Vagina (tissue), 2 donors: ENCODE data around the gene TXN2.

ENCODE experiments used
- POLR2A ChIP-seq, 2 donors: fragments of 450-650 bp; IDR thresholded peaks; one replicate each; pipeline ENCODE4 v1.6.1; 2017; ENCODE audit warnings: antibody characterized with exemption in 2 of 2, mild to moderate bottlenecking in 2 of 2, moderate library complexity in 2 of 2
- TF ChIP-seq, protein P1 (sequence below), 3 experiments: fragments of 450-650 bp in 2 of 3; fragments of 200-600 bp in 1 of 3; sonication (generic) in 1 of 3; IDR thresholded peaks; one replicate each; pipeline ENCODE4 v1.5.1; 2017 to 2019; ENCODE audit warnings: antibody characterized with exemption in 3 of 3, mild to moderate bottlenecking in 2 of 3, moderate library complexity in 2 of 3

DNA sequence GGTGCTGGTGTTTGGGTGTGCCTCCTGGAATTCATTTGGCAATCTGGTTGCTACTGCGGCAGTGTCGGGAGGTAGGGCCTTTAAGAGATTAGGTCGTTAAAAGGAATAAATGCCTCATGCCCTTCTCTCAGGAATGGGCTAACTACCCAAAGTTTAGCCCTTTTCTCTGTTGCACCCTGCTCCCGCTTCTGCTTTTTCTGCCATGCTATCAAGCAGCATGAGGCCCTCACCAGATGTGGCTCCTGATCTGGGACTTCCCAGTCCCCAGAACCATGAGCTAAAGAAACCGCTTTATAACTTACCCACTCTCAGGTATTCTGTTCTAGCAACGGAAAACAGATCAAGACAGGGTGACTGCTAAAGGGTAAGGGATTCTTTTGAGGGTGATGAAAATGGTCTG, 41.2 kb upstream of the TXN2 start:
- TF ChIP-seq, protein P1, sequence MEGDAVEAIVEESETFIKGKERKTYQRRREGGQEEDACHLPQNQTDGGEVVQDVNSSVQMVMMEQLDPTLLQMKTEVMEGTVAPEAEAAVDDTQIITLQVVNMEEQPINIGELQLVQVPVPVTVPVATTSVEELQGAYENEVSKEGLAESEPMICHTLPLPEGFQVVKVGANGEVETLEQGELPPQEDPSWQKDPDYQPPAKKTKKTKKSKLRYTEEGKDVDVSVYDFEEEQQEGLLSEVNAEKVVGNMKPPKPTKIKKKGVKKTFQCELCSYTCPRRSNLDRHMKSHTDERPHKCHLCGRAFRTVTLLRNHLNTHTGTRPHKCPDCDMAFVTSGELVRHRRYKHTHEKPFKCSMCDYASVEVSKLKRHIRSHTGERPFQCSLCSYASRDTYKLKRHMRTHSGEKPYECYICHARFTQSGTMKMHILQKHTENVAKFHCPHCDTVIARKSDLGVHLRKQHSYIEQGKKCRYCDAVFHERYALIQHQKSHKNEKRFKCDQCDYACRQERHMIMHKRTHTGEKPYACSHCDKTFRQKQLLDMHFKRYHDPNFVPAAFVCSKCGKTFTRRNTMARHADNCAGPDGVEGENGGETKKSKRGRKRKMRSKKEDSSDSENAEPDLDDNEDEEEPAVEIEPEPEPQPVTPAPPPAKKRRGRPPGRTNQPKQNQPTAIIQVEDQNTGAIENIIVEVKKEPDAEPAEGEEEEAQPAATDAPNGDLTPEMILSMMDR (IDR thresholded peaks at IDR 0.05), result no peak
- TF ChIP-seq POLR2A (IDR thresholded peaks at IDR 0.05), result no peak
